Epithelial cell of proximal tubule (primary cell): ENCODE measurements around the gene MIX23. TPM values are rescaled to one million over a fixed set of nuclear protein-coding genes. Genes with fewer than 3 reads are reported as not detected.

Experiments
- DNase-seq: peaks from one replicate; pipeline ENCODE4 v3.0.0-alpha.2; 2011; ENCODE audit warnings: low read depth
- H3K4me3 ChIP-seq: 2 replicates; pipeline ENCODE4 v1.5.1; 2011; ENCODE audit warnings: low read depth, mild to moderate bottlenecking, low read length
- total RNA-seq: library from RNA; depleted of rRNA; stranded (reverse); fragments of >200 nt; gene quantifications from 2 replicates; pipeline ENCODE4 v1.2.3, GENCODE V29; 2015
- TF ChIP-seq, protein P1 (sequence below): conservative IDR thresholded peaks from 2 replicates; pipeline ENCODE4 v1.5.1; 2012; ENCODE audit warnings: low read depth, mild to moderate bottlenecking, low read length

The MIX23 gene
- total RNA-seq, result 40.7 and 43.2 TPM in 2 replicates

DNA sequence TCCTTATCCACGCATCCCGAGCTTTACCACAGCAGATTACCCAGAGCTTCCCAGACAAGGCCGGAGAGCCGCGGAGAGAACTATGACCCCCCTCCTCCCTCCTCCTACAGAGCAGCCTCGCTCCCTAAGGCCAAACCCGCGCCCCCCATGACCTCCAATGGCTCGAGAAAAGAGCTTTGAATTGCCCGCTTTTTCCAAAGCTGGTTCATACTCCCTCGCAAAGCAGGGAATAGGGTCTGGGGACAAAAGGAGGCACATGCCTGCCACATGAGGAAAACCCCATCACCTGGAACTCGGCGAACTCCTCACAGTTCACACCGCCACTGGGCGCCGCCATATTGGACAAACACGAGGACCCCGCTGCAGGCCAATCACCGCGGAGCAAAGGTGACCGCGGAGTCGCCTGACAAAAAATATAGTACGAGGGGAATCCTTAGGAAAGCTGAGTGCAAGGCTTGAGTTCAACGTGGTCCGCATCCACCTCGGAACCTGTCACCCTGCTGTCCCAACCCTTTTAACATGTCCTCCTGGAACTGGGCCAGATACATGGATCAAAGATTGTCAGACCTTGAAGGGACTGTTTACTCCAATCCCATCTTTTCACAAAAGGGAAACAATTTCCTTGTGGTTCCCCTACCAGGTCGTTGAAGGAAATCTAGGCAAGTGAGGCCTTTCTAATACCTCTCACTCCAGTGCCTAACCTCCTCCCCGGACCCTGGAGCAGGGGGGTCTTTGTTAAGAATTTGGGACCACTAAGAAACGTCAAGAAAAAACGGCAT is at the start of gene MIX23:
TSS of gene MIX23 (minus strand) at position 344 of the 779 bp plus-strand sequence. CDS start at position 337, 7 bp downstream.
- DNase-seq, result no peak
- H3K4me3 ChIP-seq, result peak within 1 kb of the TSS; percentile 81
- TF ChIP-seq, protein P1, sequence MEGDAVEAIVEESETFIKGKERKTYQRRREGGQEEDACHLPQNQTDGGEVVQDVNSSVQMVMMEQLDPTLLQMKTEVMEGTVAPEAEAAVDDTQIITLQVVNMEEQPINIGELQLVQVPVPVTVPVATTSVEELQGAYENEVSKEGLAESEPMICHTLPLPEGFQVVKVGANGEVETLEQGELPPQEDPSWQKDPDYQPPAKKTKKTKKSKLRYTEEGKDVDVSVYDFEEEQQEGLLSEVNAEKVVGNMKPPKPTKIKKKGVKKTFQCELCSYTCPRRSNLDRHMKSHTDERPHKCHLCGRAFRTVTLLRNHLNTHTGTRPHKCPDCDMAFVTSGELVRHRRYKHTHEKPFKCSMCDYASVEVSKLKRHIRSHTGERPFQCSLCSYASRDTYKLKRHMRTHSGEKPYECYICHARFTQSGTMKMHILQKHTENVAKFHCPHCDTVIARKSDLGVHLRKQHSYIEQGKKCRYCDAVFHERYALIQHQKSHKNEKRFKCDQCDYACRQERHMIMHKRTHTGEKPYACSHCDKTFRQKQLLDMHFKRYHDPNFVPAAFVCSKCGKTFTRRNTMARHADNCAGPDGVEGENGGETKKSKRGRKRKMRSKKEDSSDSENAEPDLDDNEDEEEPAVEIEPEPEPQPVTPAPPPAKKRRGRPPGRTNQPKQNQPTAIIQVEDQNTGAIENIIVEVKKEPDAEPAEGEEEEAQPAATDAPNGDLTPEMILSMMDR, result no peak

DNA sequence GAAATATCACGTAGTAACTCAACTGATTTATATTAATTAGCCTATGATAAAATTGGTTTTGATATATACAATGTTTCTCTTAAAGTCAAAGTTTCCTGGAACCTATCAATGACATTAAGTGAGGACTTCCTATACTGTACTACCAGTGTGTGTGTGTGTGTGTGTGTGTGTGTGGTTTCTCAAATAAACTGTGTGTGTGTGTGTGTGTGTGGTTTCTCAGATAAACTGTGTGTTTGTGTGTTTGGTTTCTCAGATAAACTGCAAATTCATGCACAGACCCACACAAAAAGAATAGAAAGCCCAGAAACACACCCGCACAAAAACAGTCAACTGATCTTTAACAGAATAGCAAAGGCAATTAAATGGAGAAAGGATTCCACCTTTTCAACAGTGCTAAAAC is 47.3 kb upstream of the MIX23 start:
- no peak for DNase-seq
- TF ChIP-seq, protein P1, result no peak
- no peak overlapping the region for H3K4me3 ChIP-seq

DNA sequence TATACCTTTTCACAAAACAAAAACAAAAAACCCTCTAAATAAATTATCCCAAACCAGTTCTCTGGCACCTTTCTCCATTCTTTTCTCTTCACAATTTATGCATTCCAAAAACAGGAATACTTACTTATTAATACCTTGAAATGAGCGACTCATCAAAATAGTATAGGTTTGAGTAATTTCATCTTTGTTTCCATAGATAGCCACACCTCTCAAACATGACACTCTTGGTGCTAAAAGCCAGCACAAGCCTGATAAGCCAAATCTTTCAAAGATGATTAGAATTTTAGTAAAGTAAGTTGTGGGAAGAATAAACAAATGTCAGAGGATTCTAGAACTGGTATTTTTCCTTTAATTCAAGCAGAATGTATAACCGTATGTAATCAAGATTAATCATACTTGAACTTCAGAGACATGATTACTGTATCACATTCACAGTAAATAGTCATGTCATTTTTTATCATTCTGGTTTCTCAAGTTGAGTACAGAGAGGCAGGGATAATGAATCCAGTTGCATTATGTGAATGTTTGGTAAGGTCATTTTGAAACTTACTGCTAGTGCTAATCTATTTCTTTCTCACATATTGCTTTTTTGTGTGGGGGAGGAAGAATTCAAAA is 44.9 kb upstream of the MIX23 start:
- H3K4me3 ChIP-seq, result no peak overlapping the region
- TF ChIP-seq, protein P1, result no peak
- no peak for DNase-seq

DNA sequence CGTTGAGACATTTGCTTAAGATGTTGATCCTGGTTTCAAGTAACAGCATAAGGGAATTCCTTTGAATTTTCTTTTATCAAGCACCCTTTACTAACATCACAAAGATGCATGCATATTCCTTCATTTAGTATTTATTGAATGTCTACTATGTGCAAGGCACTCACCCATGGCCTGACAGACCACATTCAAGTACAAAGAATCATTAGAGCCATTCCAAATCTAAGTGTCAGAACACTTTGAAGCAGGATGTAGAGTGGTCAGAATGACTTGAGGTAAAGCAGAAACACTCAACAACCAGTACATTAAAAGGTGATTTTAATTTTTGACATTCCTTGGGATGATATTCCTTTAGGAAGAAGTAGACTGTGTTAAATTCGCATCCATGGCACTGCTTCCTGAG is 38.8 kb upstream of the MIX23 start:
- H3K4me3 ChIP-seq, result no peak overlapping the region
- TF ChIP-seq, protein P1, result no peak
- DNase-seq, result no peak

DNA sequence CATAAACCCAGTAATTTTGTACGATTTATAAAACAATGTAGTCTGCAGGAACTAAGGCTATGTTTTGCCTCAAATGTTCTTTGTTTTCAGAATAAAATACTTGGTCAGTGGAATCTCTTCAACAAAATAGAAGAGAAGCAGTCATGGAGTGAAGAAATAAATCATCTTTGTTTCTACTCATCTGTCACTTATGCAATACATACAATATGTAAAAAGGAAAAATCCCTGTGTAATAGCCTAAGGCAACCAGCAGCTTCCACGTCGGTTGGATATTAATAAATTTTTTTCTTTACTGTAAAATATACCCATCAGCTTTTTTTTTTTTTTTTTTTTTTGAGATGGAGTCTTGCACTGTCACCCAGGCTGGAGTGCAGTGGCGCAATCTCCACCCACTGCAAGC is 38.1 kb upstream of the MIX23 start:
- H3K4me3 ChIP-seq, result no peak overlapping the region
- TF ChIP-seq, protein P1, result no peak
- no peak for DNase-seq

DNA sequence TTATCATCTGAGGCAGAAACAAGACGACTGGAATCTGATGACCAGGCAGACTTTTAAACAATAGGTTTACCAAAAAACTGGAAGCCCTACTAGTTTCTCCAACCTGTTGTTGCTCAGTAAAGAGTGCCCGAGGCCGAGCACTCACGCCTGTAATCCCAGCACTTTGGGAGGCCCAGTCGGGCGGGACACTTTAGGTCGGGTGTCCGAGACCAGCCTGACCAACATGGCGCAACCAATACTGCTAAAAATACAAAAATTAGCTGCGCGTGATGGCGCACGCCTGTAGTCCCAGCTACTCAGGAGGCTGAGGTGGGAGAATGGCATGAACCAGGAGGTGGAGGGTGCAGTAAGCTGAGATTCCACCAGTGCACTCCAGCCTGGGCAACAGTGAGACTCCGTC is 33.9 kb upstream of the MIX23 start:
- TF ChIP-seq, protein P1, result no peak
- DNase-seq, result peak; percentile 23
- peak overlapping the region; percentile 88 for H3K4me3 ChIP-seq
